ENCODE measurements around the gene GYPB. TPM values are rescaled to one million over a fixed set of nuclear protein-coding genes. Genes with fewer than 3 reads are reported as not detected.
"Not testable (repeated sequence)": the region's sequence is repeated elsewhere in the genome, so short reads cannot be mapped to it uniquely, and the experiment has no call there.

Gene GYPB
- polyA plus RNA-seq, 1 donor from 2014 or later: not detected

GRCh38 chr4:143961075-143961474 is 58.1 kb downstream of the GYPB start:
- Histone ChIP-seq H3K36me3 (ENCODE audit: insufficient read depth, low read length) (no peaks in the 10 kb centered on the region), H3K27me3 (ENCODE audit: insufficient read depth, low read depth, low read length) (no peaks in the 10 kb centered on the region), H4K20me1 (ENCODE audit: insufficient read depth) (no peaks in the 10 kb centered on the region)

GRCh38 chr4:143955306-143955705 is 63.9 kb downstream of the GYPB start:
- H3F3A ChIP-seq (ENCODE audit: insufficient read depth, low read length, poor library complexity, severe bottlenecking); H3K9ac ChIP-seq (ENCODE audit: low read length); H3K4me2 ChIP-seq (ENCODE audit: low read length); H2AFZ ChIP-seq (ENCODE audit: low read depth, low read length); H4K20me1 ChIP-seq (ENCODE audit: insufficient read depth); H3K27me3 ChIP-seq (ENCODE audit: insufficient read depth, low read depth, low read length); H3K9me3 ChIP-seq (ENCODE audit: low read length); H3K4me3 ChIP-seq (ENCODE audit: low read length); H3K36me3 ChIP-seq (ENCODE audit: insufficient read depth, low read length); H3K79me2 ChIP-seq (replicated peaks; ENCODE audit: insufficient read depth, low read length); H3K9me2 ChIP-seq (ENCODE audit: insufficient read depth, low read length); H3K27ac ChIP-seq (ENCODE audit: low read length): not testable (repeated sequence)

More at GRCh38 chr4:143961075-143961474, 58.1 kb downstream of the GYPB start:
- Histone ChIP-seq H3K9ac (ENCODE audit: low read length) (no peak overlapping the region), H3K4me3 (ENCODE audit: low read length) (no peak overlapping the region), H3K9me2 (ENCODE audit: insufficient read depth, low read length) (no peaks in the 10 kb centered on the region), H3F3A (ENCODE audit: insufficient read depth, low read length, poor library complexity, severe bottlenecking) (no peaks in the 10 kb centered on the region), H3K9me3 (ENCODE audit: low read length) (no peaks in the 10 kb centered on the region), H3K27ac (ENCODE audit: low read length) (no peak overlapping the region), H3K4me2 (ENCODE audit: low read length) (no peak overlapping the region), H2AFZ (ENCODE audit: low read depth, low read length) (no peak overlapping the region), H3K79me2 (replicated peaks; ENCODE audit: insufficient read depth, low read length) (no peaks in the 10 kb centered on the region)
- TF ChIP-seq RAD21 (conservative IDR thresholded peaks at IDR 0.05) (no peak), EP300 (conservative IDR thresholded peaks at IDR 0.05; ENCODE audit: poor library complexity, severe bottlenecking) (no peak), POLR2AphosphoS5 (IDR thresholded peaks at IDR 0.05) (no peak), REST (IDR thresholded peaks at IDR 0.05; ENCODE audit: borderline replicate concordance) (no peak), TAF1 (IDR thresholded peaks at IDR 0.05; ENCODE audit: low read depth) (no peak), SMC3 (conservative IDR thresholded peaks at IDR 0.05; ENCODE audit: poor library complexity) (no peak), EZH2 (IDR thresholded peaks at IDR 0.05; ENCODE audit: borderline replicate concordance, insufficient read depth, low read length, poor library complexity, severe bottlenecking) (no peak), MXI1 (conservative IDR thresholded peaks at IDR 0.05; ENCODE audit: poor library complexity, severe bottlenecking) (no peak), CTCF (IDR thresholded peaks at IDR 0.05; ENCODE audit: poor library complexity, severe bottlenecking) (no peak)

- not testable (repeated sequence) for H3F3A ChIP-seq (ENCODE audit: insufficient read depth, low read length, poor library complexity, severe bottlenecking); H2AFZ ChIP-seq (ENCODE audit: low read depth, low read length); H3K9me2 ChIP-seq (ENCODE audit: insufficient read depth, low read length); H3K36me3 ChIP-seq (ENCODE audit: insufficient read depth, low read length); H3K79me2 ChIP-seq (replicated peaks; ENCODE audit: insufficient read depth, low read length); H3K4me2 ChIP-seq (ENCODE audit: low read length); H3K27me3 ChIP-seq (ENCODE audit: insufficient read depth, low read depth, low read length); H3K27ac ChIP-seq (ENCODE audit: low read length); H3K9me3 ChIP-seq (ENCODE audit: low read length); H3K4me3 ChIP-seq (ENCODE audit: low read length); H3K9ac ChIP-seq (ENCODE audit: low read length); H4K20me1 ChIP-seq (ENCODE audit: insufficient read depth)
These were observed 67.7 kb downstream of the GYPB start for GRCh38 chr4:143951458-143951972.

- not testable (repeated sequence) for H3K36me3 ChIP-seq (ENCODE audit: insufficient read depth, low read length); H3K27ac ChIP-seq (ENCODE audit: low read length); H2AFZ ChIP-seq (ENCODE audit: low read depth, low read length); H3F3A ChIP-seq (ENCODE audit: insufficient read depth, low read length, poor library complexity, severe bottlenecking); H3K9ac ChIP-seq (ENCODE audit: low read length); H3K79me2 ChIP-seq (replicated peaks; ENCODE audit: insufficient read depth, low read length); H4K20me1 ChIP-seq (ENCODE audit: insufficient read depth); H3K9me3 ChIP-seq (ENCODE audit: low read length); H3K4me2 ChIP-seq (ENCODE audit: low read length); H3K4me3 ChIP-seq (ENCODE audit: low read length); H3K9me2 ChIP-seq (ENCODE audit: insufficient read depth, low read length); H3K27me3 ChIP-seq (ENCODE audit: insufficient read depth, low read depth, low read length)
These were observed 68.2 kb downstream of the GYPB start for GRCh38 chr4:143950967-143951366.

GRCh38 chr4:143950185-143950584 is 69.0 kb downstream of the GYPB start:
- H3K4me2 ChIP-seq (ENCODE audit: low read length); H3K27ac ChIP-seq (ENCODE audit: low read length): not testable (repeated sequence)

More at GRCh38 chr4:143950185-143950584, 69.0 kb downstream of the GYPB start:
- not testable (repeated sequence) for H3K79me2 ChIP-seq (replicated peaks; ENCODE audit: insufficient read depth, low read length); H3K27me3 ChIP-seq (ENCODE audit: insufficient read depth, low read depth, low read length); H3K36me3 ChIP-seq (ENCODE audit: insufficient read depth, low read length); H3F3A ChIP-seq (ENCODE audit: insufficient read depth, low read length, poor library complexity, severe bottlenecking); H4K20me1 ChIP-seq (ENCODE audit: insufficient read depth); H3K9me3 ChIP-seq (ENCODE audit: low read length); H3K4me3 ChIP-seq (ENCODE audit: low read length); H3K9ac ChIP-seq (ENCODE audit: low read length); H2AFZ ChIP-seq (ENCODE audit: low read depth, low read length); H3K9me2 ChIP-seq (ENCODE audit: insufficient read depth, low read length)
